Endothelial cell of umbilical vein (primary cell): ENCODE data around the gene GNAT1. TPM values are rescaled to one million over a fixed set of nuclear protein-coding genes. Genes with fewer than 3 reads are reported as not detected.

Source experiments
- BruUV-seq: library from RNA; stranded (reverse); fragments of 400-500 nt; replicated peaks from 2 replicates; lab custom pipeline; 2021; lab: Mats Ljungman, UMichigan
- CTCF ChIA-PET: fragments of 300-600, 350-600 bp; sonication (Branson Sonifier 250); formaldehyde crosslinking; loops from one replicate; lab custom pipeline; 2021; ENCODE audit warnings: antibody characterized with exemption, inconsistent platforms; lab: Charles Lee
- POLR2A ChIA-PET: fragments of 300-600, 350-600 bp; sonication (Branson Sonifier 250); formaldehyde crosslinking; loops from one replicate; lab custom pipeline; 2021; ENCODE audit warnings: antibody characterized with exemption, inconsistent platforms; lab: Charles Lee
- DNase-seq: peaks from one replicate; pipeline ENCODE4 v3.0.0-alpha.2; 2011; ENCODE audit warnings: low read depth, low spot score
- FAIRE-seq: peaks from 2 replicates; lab custom pipeline; 2011; peaks lifted over from hg19 to GRCh38; lab: Jason Lieb, UNC
- H2AFZ ChIP-seq: 2 replicates; pipeline ENCODE4 v1.6.0; 2012; ENCODE audit warnings: low read depth, low read length, control low read depth, inconsistent platforms
- H3K27ac ChIP-seq: 2 replicates; pipeline ENCODE4 v1.5.1; 2011; ENCODE audit warnings: low read depth, mild to moderate bottlenecking, control low read depth, low read length, moderate library complexity; ENCODE audit not compliant: insufficient read depth
- H3K27me3 ChIP-seq, 2 experiments: 2 replicates each; pipeline versions ENCODE4 v1.6.0 to v1.6.1; 2011; ENCODE audit warnings: low read length in 2 of 2, mixed read lengths in 1 of 2; ENCODE audit not compliant: control insufficient read depth in 2 of 2, insufficient read depth in 2 of 2
- H3K36me3 ChIP-seq, 2 experiments: 2 replicates in 1 of 2; 3 replicates in 1 of 2; pipeline ENCODE4 v1.5.1; 2011; ENCODE audit warnings: low read length in 2 of 2, mild to moderate bottlenecking in 1 of 2, moderate library complexity in 1 of 2; ENCODE audit not compliant: control insufficient read depth in 2 of 2, insufficient read depth in 2 of 2; ENCODE audit errors: extremely low read depth in 1 of 2
- H3K4me1 ChIP-seq: 3 replicates; pipeline ENCODE4 v1.5.1; 2011; ENCODE audit warnings: mild to moderate bottlenecking, low read length; ENCODE audit not compliant: control insufficient read depth, insufficient read depth; ENCODE audit errors: extremely low read depth
- H3K4me2 ChIP-seq: 2 replicates; pipeline ENCODE4 v1.6.1; 2011; ENCODE audit warnings: low read length, control low read depth, mixed read lengths; ENCODE audit not compliant: insufficient read depth
- H3K4me3 ChIP-seq, 3 experiments: fragments of 200-600 bp in 1 of 3; sonication (generic), shearing (Covaris generic) in 1 of 3; replicated peaks in 1 of 3; 2 replicates each; pipeline ENCODE4 v1.5.1; 2011 to 2016; ENCODE audit warnings: control low read depth in 3 of 3, low read length in 3 of 3, mild to moderate bottlenecking in 2 of 3, inconsistent platforms in 1 of 3, low read depth in 1 of 3, moderate library complexity in 1 of 3; ENCODE audit not compliant: insufficient read depth in 1 of 3
- H3K79me2 ChIP-seq: 2 replicates; pipeline ENCODE4 v1.6.0; 2012; ENCODE audit warnings: low read length, inconsistent platforms; ENCODE audit not compliant: control insufficient read depth, insufficient read depth
- H3K9ac ChIP-seq: replicated peaks from 2 replicates; pipeline ENCODE3; 2011; ENCODE audit warnings: low read length, control low read depth; ENCODE audit not compliant: insufficient read depth; ENCODE audit errors: extremely low read depth
- H3K9me1 ChIP-seq: replicated peaks from 3 replicates; pipeline ENCODE4 v1.6.0; 2011; ENCODE audit warnings: mild to moderate bottlenecking, low read length; ENCODE audit not compliant: control insufficient read depth, insufficient read depth; ENCODE audit errors: extremely low read depth
- H3K9me3 ChIP-seq: replicated peaks from 2 replicates; pipeline ENCODE4 v1.5.1; 2012; ENCODE audit warnings: low read length, inconsistent platforms; ENCODE audit not compliant: control insufficient read depth, insufficient read depth
- H4K20me1 ChIP-seq: replicated peaks from 2 replicates; pipeline ENCODE3; 2011; ENCODE audit warnings: mild to moderate bottlenecking, low read length; ENCODE audit not compliant: control insufficient read depth, insufficient read depth; ENCODE audit errors: extremely low read depth
- CTCF ChIP-seq, 2 donors: IDR thresholded peaks; 1 replicate in 1 of 2; 2 replicates in 1 of 2; pipeline ENCODE4 v1.5.1; 2011; ENCODE audit warnings: low read length in 2 of 2, mild to moderate bottlenecking in 2 of 2, moderate library complexity in 2 of 2, control low read depth in 1 of 2, inconsistent platforms in 1 of 2, low read depth in 1 of 2; ENCODE audit not compliant: insufficient read depth in 1 of 2; ENCODE audit errors: extremely low read depth in 1 of 2
- FOS ChIP-seq: IDR thresholded peaks from 2 replicates; pipeline ENCODE4 v1.6.1; 2011; ENCODE audit warnings: mild to moderate bottlenecking, low read length, moderate library complexity, borderline replicate concordance; ENCODE audit not compliant: insufficient read depth
- GATA2 ChIP-seq: IDR thresholded peaks from 2 replicates; pipeline ENCODE4 v1.7.0; 2011; ENCODE audit warnings: low read depth, mild to moderate bottlenecking, moderate library complexity, mixed read lengths, low read length; ENCODE audit not compliant: insufficient read length, insufficient read depth
- MYC ChIP-seq: IDR thresholded peaks from one replicate; pipeline ENCODE4 v1.6.1; 2011; ENCODE audit warnings: mild to moderate bottlenecking, low read depth, low read length
- POLR2A ChIP-seq: IDR thresholded peaks from 2 replicates; pipeline ENCODE4 v1.6.1; 2012; ENCODE audit warnings: low read depth, mild to moderate bottlenecking, control low read depth, low read length
- POLR2AphosphoS5 ChIP-seq: IDR thresholded peaks from 2 replicates; pipeline ENCODE4 v1.6.1; 2012; ENCODE audit warnings: low read depth, mild to moderate bottlenecking, control low read depth, low read length, moderate library complexity; ENCODE audit not compliant: insufficient read depth
- dilution Hi-C: fragments of 300-500 bp; cut with MboI; formaldehyde crosslinking; loops from one replicate; pipeline ENCODE4 v1.15.0; 2019; ENCODE audit warnings: low sequenced_read_pairs; ENCODE audit not compliant: extremely low pct_ligation_motif_present
- intact Hi-C: fragments of 100-400 bp; cut with micrococcal nuclease; formaldehyde crosslinking; loops from one replicate; pipeline ENCODE4 v1.10.0; 2022
- polyA plus RNA-seq, 4 experiments: library from polyadenylated mRNA; depleted of rRNA in 3 of 4; stranded (reverse) in 3 of 4; unstranded in 1 of 4; fragments of >200 nt; gene quantifications; 2 replicates each; pipeline versions ENCODE4 v1.2.1 to v1.2.3, GENCODE V29; 2011 to 2012; ENCODE audit warnings: missing spikeins in 1 of 4
- total RNA-seq: library from RNA; stranded (reverse); gene quantifications from 2 replicates; pipeline ENCODE4 v1.2.3, GENCODE V29; 2021

Gene GNAT1
- total and polyA plus RNA-seq, 2 donors (not counting 3 experiments of a cell fraction or from before 2014, with no cell fraction given) = 0.77 TPM; not detected in 1

GRCh38 chr3:50194903-50195500 is 3.6 kb downstream of the GNAT1 start:
- H3K27ac ChIP-seq = no peak overlapping the region
- FAIRE-seq = no peak
- H3K4me2 ChIP-seq = no peak overlapping the region
- H3K4me3 ChIP-seq = no peak overlapping the region
- dilution Hi-C loops = no loop called here
- peaks cover 5% of the 10 kb centered on the region for H3K4me1 ChIP-seq
- H2AFZ ChIP-seq = peak overlapping the region; percentile 11
- ChIA-PET POLR2A (interaction anchor here (1.6 kb wide), 1 partner anchor 31 kb away, joined by 7 read pairs; no protein-coding TSS in a partner anchor), CTCF (interaction anchor here (0.6 to 12.0 kb wide), 30 partner anchors 9 to 348 kb away, joined by 3 to 314 read pairs (median 9); partner anchors contain the start of genes GNAI2, HYAL2, SEMA3B and SLC38A3)
- H3K9ac ChIP-seq = no peak overlapping the region
- H3K27me3 ChIP-seq = peaks cover 11 to 13% of the 10 kb centered on the region in 2 experiments
- no peaks in the 10 kb centered on the region for H4K20me1 ChIP-seq
- no peaks in the 10 kb centered on the region for H3K36me3 ChIP-seq
- H3K9me1 ChIP-seq = no peaks in the 10 kb centered on the region
- DNase-seq = no peak
- no peaks in the 10 kb centered on the region for H3K9me3 ChIP-seq
- no peaks in the 10 kb centered on the region for H3K79me2 ChIP-seq
- no TSS peak for BruUV-seq
- intact Hi-C loops = loop anchor here (1.0 to 5.0 kb wide), 4 partner anchors 31 to 347 kb away; no protein-coding TSS in a partner anchor
- TF ChIP-seq GATA2 (no peak), FOS (no peak), POLR2AphosphoS5 (no peak), CTCF (IDR thresholded peaks at IDR 0.05; ENCODE audit: extremely low read depth in 1 of 2, insufficient read depth in 1 of 2, low read depth in 1 of 2, low read length in 2 of 2) (no peak), POLR2A (no peak), MYC (no peak)
